ENCODE data around the gene BCL2L12. TPM values are rescaled to one million over a fixed set of nuclear protein-coding genes. Genes with fewer than 3 reads are reported as not detected.

Gene BCL2L12
- total and polyA plus RNA-seq, 9 donors: 6.7 to 21.0 (median 15.6) TPM

- intact Hi-C loops (cut with DNase I): no loop called here
- Histone ChIP-seq H3K36me3 (no peaks in the 10 kb centered on the region), H3K27ac (no peak overlapping the region), H3K9me3 (no peaks in the 10 kb centered on the region), H3K27me3 (no peaks in the 10 kb centered on the region), H3K4me3 (no peak overlapping the region), H3K4me1 (ENCODE audit: insufficient read depth) (no peaks in the 10 kb centered on the region)
- TF ChIP-seq POLR2A (IDR thresholded peaks at IDR 0.05) (no peak), CTCF (IDR thresholded peaks at IDR 0.05) (no peak), EP300 (IDR thresholded peaks at IDR 0.05) (no peak)
- 84 to 89% (median 86%) methylated on average over 58 of the region's 58 CpGs for WGBS, 3 donors
- no peak for DNase-seq
Measured at GRCh38 chr19:49652551-49653465, 12.9 kb upstream of the BCL2L12 start.

- Histone ChIP-seq H3K36me3 (no peaks in the 10 kb centered on the region), H3K27ac (no peak overlapping the region), H3K27me3 (no peaks in the 10 kb centered on the region), H3K9me3 (no peaks in the 10 kb centered on the region), H3K4me3 (no peak overlapping the region), H3K4me1 (ENCODE audit: insufficient read depth) (no peaks in the 10 kb centered on the region)
- no peak for DNase-seq
- intact Hi-C loops (cut with DNase I): no loop called here
- WGBS, 3 donors: 71 to 82% (median 72%) methylated on average over 13 of the region's 13 CpGs
- no peak for TF ChIP-seq EP300 (IDR thresholded peaks at IDR 0.05)
- TF ChIP-seq POLR2A (IDR thresholded peaks at IDR 0.05): no peak
- TF ChIP-seq CTCF (IDR thresholded peaks at IDR 0.05): no peak
Measured at GRCh38 chr19:49653466-49653806, 12.3 kb upstream of the BCL2L12 start.

GRCh38 chr19:49654581-49654980, 11.2 kb upstream of the BCL2L12 start:
- no peak for TF ChIP-seq EP300 (IDR thresholded peaks at IDR 0.05)
- TF ChIP-seq POLR2A (IDR thresholded peaks at IDR 0.05): no peak
- TF ChIP-seq CTCF (IDR thresholded peaks at IDR 0.05): no peak

GRCh38 chr19:49655570-49656455, 9.9 kb upstream of the BCL2L12 start:
- Histone ChIP-seq H3K4me3 (no peak overlapping the region), H3K4me1 (ENCODE audit: insufficient read depth) (no peaks in the 10 kb centered on the region), H3K27me3 (no peaks in the 10 kb centered on the region), H3K9me3 (no peaks in the 10 kb centered on the region), H3K27ac (no peak overlapping the region), H3K36me3 (no peaks in the 10 kb centered on the region)
- TF ChIP-seq EP300 (IDR thresholded peaks at IDR 0.05) (no peak), POLR2A (IDR thresholded peaks at IDR 0.05) (no peak), CTCF (IDR thresholded peaks at IDR 0.05) (no peak)
- intact Hi-C loops (cut with DNase I): no loop called here
- DNase-seq: no peak
- WGBS, 3 donors: 85 to 88% (median 87%) methylated on average over 23 of the region's 23 CpGs

More at GRCh38 chr19:49654581-49654980, 11.2 kb upstream of the BCL2L12 start:
- Histone ChIP-seq H3K4me1 (ENCODE audit: insufficient read depth) (no peaks in the 10 kb centered on the region), H3K9me3 (no peaks in the 10 kb centered on the region), H3K27ac (no peak overlapping the region), H3K36me3 (no peaks in the 10 kb centered on the region), H3K4me3 (no peak overlapping the region), H3K27me3 (no peaks in the 10 kb centered on the region)
- 73 to 77% (median 73%) methylated on average over 10 of the region's 10 CpGs for WGBS, 3 donors
- intact Hi-C loops (cut with DNase I): no loop called here
- no peak for DNase-seq

Measured in ovary (tissue), 9 donors.